Endothelial cell of umbilical vein (primary cell): ENCODE data around the gene NSFL1C. TPM values are rescaled to one million over a fixed set of nuclear protein-coding genes. Genes with fewer than 3 reads are reported as not detected.

Experiments used
- BruUV-seq: library from RNA; stranded (reverse); fragments of 400-500 nt; replicated peaks from 2 replicates; lab custom pipeline; 2021; lab: Mats Ljungman, UMichigan
- CTCF ChIA-PET: fragments of 300-600, 350-600 bp; sonication (Branson Sonifier 250); formaldehyde crosslinking; loops from one replicate; lab custom pipeline; 2021; ENCODE audit warnings: antibody characterized with exemption, inconsistent platforms; lab: Charles Lee
- POLR2A ChIA-PET: fragments of 300-600, 350-600 bp; sonication (Branson Sonifier 250); formaldehyde crosslinking; loops from one replicate; lab custom pipeline; 2021; ENCODE audit warnings: antibody characterized with exemption, inconsistent platforms; lab: Charles Lee
- DNase-seq: peaks from one replicate; pipeline ENCODE4 v3.0.0-alpha.2; 2011; ENCODE audit warnings: low read depth, low spot score
- FAIRE-seq: peaks from 2 replicates; lab custom pipeline; 2011; peaks lifted over from hg19 to GRCh38; lab: Jason Lieb, UNC
- H2AFZ ChIP-seq: 2 replicates; pipeline ENCODE4 v1.6.0; 2012; ENCODE audit warnings: low read depth, low read length, control low read depth, inconsistent platforms
- H3K27ac ChIP-seq: 2 replicates; pipeline ENCODE4 v1.5.1; 2011; ENCODE audit warnings: low read depth, mild to moderate bottlenecking, control low read depth, low read length, moderate library complexity; ENCODE audit not compliant: insufficient read depth
- H3K27me3 ChIP-seq, 2 experiments: 2 replicates each; pipeline versions ENCODE4 v1.6.0 to v1.6.1; 2011; ENCODE audit warnings: low read length in 2 of 2, mixed read lengths in 1 of 2; ENCODE audit not compliant: control insufficient read depth in 2 of 2, insufficient read depth in 2 of 2
- H3K36me3 ChIP-seq, 2 experiments: 2 replicates in 1 of 2; 3 replicates in 1 of 2; pipeline ENCODE4 v1.5.1; 2011; ENCODE audit warnings: low read length in 2 of 2, mild to moderate bottlenecking in 1 of 2, moderate library complexity in 1 of 2; ENCODE audit not compliant: control insufficient read depth in 2 of 2, insufficient read depth in 2 of 2; ENCODE audit errors: extremely low read depth in 1 of 2
- H3K4me1 ChIP-seq: 3 replicates; pipeline ENCODE4 v1.5.1; 2011; ENCODE audit warnings: mild to moderate bottlenecking, low read length; ENCODE audit not compliant: control insufficient read depth, insufficient read depth; ENCODE audit errors: extremely low read depth
- H3K4me2 ChIP-seq: 2 replicates; pipeline ENCODE4 v1.6.1; 2011; ENCODE audit warnings: low read length, control low read depth, mixed read lengths; ENCODE audit not compliant: insufficient read depth
- H3K4me3 ChIP-seq, 3 experiments: fragments of 200-600 bp in 1 of 3; sonication (generic), shearing (Covaris generic) in 1 of 3; replicated peaks in 1 of 3; 2 replicates each; pipeline ENCODE4 v1.5.1; 2011 to 2016; ENCODE audit warnings: control low read depth in 3 of 3, low read length in 3 of 3, mild to moderate bottlenecking in 2 of 3, inconsistent platforms in 1 of 3, low read depth in 1 of 3, moderate library complexity in 1 of 3; ENCODE audit not compliant: insufficient read depth in 1 of 3
- H3K79me2 ChIP-seq: 2 replicates; pipeline ENCODE4 v1.6.0; 2012; ENCODE audit warnings: low read length, inconsistent platforms; ENCODE audit not compliant: control insufficient read depth, insufficient read depth
- H3K9ac ChIP-seq: replicated peaks from 2 replicates; pipeline ENCODE3; 2011; ENCODE audit warnings: low read length, control low read depth; ENCODE audit not compliant: insufficient read depth; ENCODE audit errors: extremely low read depth
- H3K9me1 ChIP-seq: replicated peaks from 3 replicates; pipeline ENCODE4 v1.6.0; 2011; ENCODE audit warnings: mild to moderate bottlenecking, low read length; ENCODE audit not compliant: control insufficient read depth, insufficient read depth; ENCODE audit errors: extremely low read depth
- H3K9me3 ChIP-seq: replicated peaks from 2 replicates; pipeline ENCODE4 v1.5.1; 2012; ENCODE audit warnings: low read length, inconsistent platforms; ENCODE audit not compliant: control insufficient read depth, insufficient read depth
- H4K20me1 ChIP-seq: replicated peaks from 2 replicates; pipeline ENCODE3; 2011; ENCODE audit warnings: mild to moderate bottlenecking, low read length; ENCODE audit not compliant: control insufficient read depth, insufficient read depth; ENCODE audit errors: extremely low read depth
- EZH2 ChIP-seq: IDR thresholded peaks from 2 replicates; pipeline ENCODE4 v1.6.1; 2012; ENCODE audit warnings: borderline replicate concordance, low read depth, mild to moderate bottlenecking, moderate library complexity, low read length, inconsistent platforms; ENCODE audit not compliant: severe bottlenecking
- FOS ChIP-seq: IDR thresholded peaks from 2 replicates; pipeline ENCODE4 v1.6.1; 2011; ENCODE audit warnings: mild to moderate bottlenecking, low read length, moderate library complexity, borderline replicate concordance; ENCODE audit not compliant: insufficient read depth
- GATA2 ChIP-seq: IDR thresholded peaks from 2 replicates; pipeline ENCODE4 v1.7.0; 2011; ENCODE audit warnings: low read depth, mild to moderate bottlenecking, moderate library complexity, mixed read lengths, low read length; ENCODE audit not compliant: insufficient read length, insufficient read depth
- JUN ChIP-seq: IDR thresholded peaks from 2 replicates; pipeline ENCODE4 v1.6.1; 2011; ENCODE audit warnings: borderline replicate concordance, low read depth; ENCODE audit not compliant: insufficient read length, insufficient read depth
- MYC ChIP-seq: IDR thresholded peaks from one replicate; pipeline ENCODE4 v1.6.1; 2011; ENCODE audit warnings: mild to moderate bottlenecking, low read depth, low read length
- POLR2A ChIP-seq: IDR thresholded peaks from 2 replicates; pipeline ENCODE4 v1.6.1; 2012; ENCODE audit warnings: low read depth, mild to moderate bottlenecking, control low read depth, low read length
- POLR2AphosphoS5 ChIP-seq: IDR thresholded peaks from 2 replicates; pipeline ENCODE4 v1.6.1; 2012; ENCODE audit warnings: low read depth, mild to moderate bottlenecking, control low read depth, low read length, moderate library complexity; ENCODE audit not compliant: insufficient read depth
- dilution Hi-C: fragments of 300-500 bp; cut with MboI; formaldehyde crosslinking; loops from one replicate; pipeline ENCODE4 v1.15.0; 2019; ENCODE audit warnings: low sequenced_read_pairs; ENCODE audit not compliant: extremely low pct_ligation_motif_present
- intact Hi-C: fragments of 100-400 bp; cut with micrococcal nuclease; formaldehyde crosslinking; loops from one replicate; pipeline ENCODE4 v1.10.0; 2022
- polyA plus RNA-seq, 4 experiments: library from polyadenylated mRNA; depleted of rRNA in 3 of 4; stranded (reverse) in 3 of 4; unstranded in 1 of 4; fragments of >200 nt; gene quantifications; 2 replicates each; pipeline versions ENCODE4 v1.2.1 to v1.2.3, GENCODE V29; 2011 to 2012; ENCODE audit warnings: missing spikeins in 1 of 4
- total RNA-seq: library from RNA; stranded (reverse); gene quantifications from 2 replicates; pipeline ENCODE4 v1.2.3, GENCODE V29; 2021
- TF ChIP-seq, protein P1 (sequence below): IDR thresholded peaks from 2 replicates; pipeline ENCODE4 v1.6.1; 2011; ENCODE audit not compliant: insufficient read depth, insufficient read length
- TF ChIP-seq, protein P2 (sequence below), 2 donors: IDR thresholded peaks; 1 replicate in 1 of 2; 2 replicates in 1 of 2; pipeline ENCODE4 v1.5.1; 2011; ENCODE audit warnings: low read length in 2 of 2, mild to moderate bottlenecking in 2 of 2, moderate library complexity in 2 of 2, control low read depth in 1 of 2, inconsistent platforms in 1 of 2, low read depth in 1 of 2; ENCODE audit not compliant: insufficient read depth in 1 of 2; ENCODE audit errors: extremely low read depth in 1 of 2

Gene NSFL1C
- total and polyA plus RNA-seq, 2 donors (not counting 3 experiments of a cell fraction or from before 2014, with no cell fraction given): 27.3 to 95.7 TPM

DNA sequence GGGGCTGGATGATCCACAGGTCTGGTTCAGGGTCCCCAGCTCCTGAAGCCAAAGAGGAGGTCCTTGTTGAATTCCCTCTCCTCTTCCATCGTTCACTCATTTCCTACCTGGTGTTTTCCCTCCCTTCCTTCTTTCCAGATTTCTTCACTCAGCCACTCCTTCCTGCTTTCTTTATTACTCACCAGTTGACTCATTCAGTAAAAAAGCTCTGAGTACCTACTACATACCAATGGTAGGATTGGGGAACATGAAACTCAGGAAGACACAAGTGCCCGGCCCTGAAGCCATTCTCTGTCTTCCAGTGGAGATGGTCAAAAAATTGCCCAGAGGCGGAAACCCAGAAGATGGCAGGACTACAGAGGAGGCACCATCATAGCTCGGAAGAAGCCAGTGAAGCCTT, 11.9 kb upstream of the NSFL1C start:
- no peak overlapping the region for H3K4me3 ChIP-seq
- no peaks in the 10 kb centered on the region for H3K9me1 ChIP-seq
- no peaks in the 10 kb centered on the region for H3K79me2 ChIP-seq
- no peaks in the 10 kb centered on the region for H3K9me3 ChIP-seq
- FAIRE-seq (peak; percentile 81), DNase-seq (peak; percentile 42)
- ChIA-PET CTCF (interaction anchor here (0.9 to 14.3 kb wide), 3 partner anchors 11 to 25 kb away, joined by 3 to 229 read pairs (median 6); partner anchors contain the start of genes NSFL1C and SIRPB2), POLR2A (no interaction called here)
- BruUV-seq: no TSS peak
- TF ChIP-seq GATA2 (no peak), FOS (peak; percentile 89), JUN (peak; percentile 45)
- H3K27ac ChIP-seq: no peak overlapping the region
- dilution Hi-C loops: no loop called here
- H3K4me2 ChIP-seq: no peak overlapping the region
- intact Hi-C loops: no loop called here
- peaks cover 0 to 10% of the 10 kb centered on the region in 2 experiments for H3K36me3 ChIP-seq
- H3K9ac ChIP-seq: no peak overlapping the region
- peaks cover 10% of the 10 kb centered on the region for H3K4me1 ChIP-seq
- no peak overlapping the region for H2AFZ ChIP-seq
- H4K20me1 ChIP-seq: no peaks in the 10 kb centered on the region
- H3K27me3 ChIP-seq: no peaks in the 10 kb centered on the region

DNA sequence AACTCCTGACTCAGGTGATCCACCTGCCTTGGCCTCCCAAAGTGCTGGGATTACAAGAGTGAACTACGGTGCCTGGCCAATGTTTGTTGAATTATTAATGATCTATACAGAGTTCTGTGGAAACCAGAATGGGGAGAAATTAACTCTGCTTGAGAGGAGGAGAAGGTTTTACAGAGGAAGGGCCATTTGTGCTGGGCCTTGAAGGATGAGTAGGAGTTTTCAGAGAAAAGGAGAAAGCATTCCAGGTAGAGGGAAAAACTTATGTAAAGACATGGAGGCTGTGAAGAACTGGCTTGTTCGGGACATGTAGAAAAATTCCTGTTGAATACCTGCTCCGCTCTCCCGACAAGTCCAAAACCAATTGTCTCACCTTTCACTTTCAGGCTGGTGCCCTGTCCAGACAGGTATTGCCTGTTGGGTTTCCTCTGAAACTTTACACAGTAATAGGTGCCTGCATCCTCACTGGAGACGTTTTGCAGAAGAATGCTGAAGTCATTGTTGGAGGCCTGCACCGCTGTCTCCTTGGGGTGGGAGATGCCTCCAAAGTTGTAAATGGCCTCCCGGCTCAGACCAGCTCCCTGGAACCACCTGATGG, 11.3 kb upstream of the NSFL1C start:
- FAIRE-seq (no peak), DNase-seq (no peak)
- Histone ChIP-seq H2AFZ (no peak overlapping the region), H3K9me1 (no peaks in the 10 kb centered on the region), H3K4me3 (no peak overlapping the region), H3K4me1 (peaks cover 10% of the 10 kb centered on the region), H3K27ac (no peak overlapping the region), H3K9me3 (no peaks in the 10 kb centered on the region), H3K27me3 (no peaks in the 10 kb centered on the region), H3K9ac (no peak overlapping the region), H3K4me2 (no peak overlapping the region), H3K79me2 (no peaks in the 10 kb centered on the region), H3K36me3 (peaks cover 0 to 10% of the 10 kb centered on the region in 2 experiments), H4K20me1 (no peaks in the 10 kb centered on the region)
- no TSS peak for BruUV-seq
- dilution Hi-C loops (no loop called here), intact Hi-C loops (no loop called here)
- TF ChIP-seq JUN: no peak
- TF ChIP-seq GATA2: no peak
- no peak for TF ChIP-seq MYC
- TF ChIP-seq FOS: no peak
- TF ChIP-seq EZH2: no peak
- no peak for TF ChIP-seq POLR2A
- TF ChIP-seq, protein P1, sequence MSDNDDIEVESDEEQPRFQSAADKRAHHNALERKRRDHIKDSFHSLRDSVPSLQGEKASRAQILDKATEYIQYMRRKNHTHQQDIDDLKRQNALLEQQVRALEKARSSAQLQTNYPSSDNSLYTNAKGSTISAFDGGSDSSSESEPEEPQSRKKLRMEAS: no peak
- TF ChIP-seq, protein P2, sequence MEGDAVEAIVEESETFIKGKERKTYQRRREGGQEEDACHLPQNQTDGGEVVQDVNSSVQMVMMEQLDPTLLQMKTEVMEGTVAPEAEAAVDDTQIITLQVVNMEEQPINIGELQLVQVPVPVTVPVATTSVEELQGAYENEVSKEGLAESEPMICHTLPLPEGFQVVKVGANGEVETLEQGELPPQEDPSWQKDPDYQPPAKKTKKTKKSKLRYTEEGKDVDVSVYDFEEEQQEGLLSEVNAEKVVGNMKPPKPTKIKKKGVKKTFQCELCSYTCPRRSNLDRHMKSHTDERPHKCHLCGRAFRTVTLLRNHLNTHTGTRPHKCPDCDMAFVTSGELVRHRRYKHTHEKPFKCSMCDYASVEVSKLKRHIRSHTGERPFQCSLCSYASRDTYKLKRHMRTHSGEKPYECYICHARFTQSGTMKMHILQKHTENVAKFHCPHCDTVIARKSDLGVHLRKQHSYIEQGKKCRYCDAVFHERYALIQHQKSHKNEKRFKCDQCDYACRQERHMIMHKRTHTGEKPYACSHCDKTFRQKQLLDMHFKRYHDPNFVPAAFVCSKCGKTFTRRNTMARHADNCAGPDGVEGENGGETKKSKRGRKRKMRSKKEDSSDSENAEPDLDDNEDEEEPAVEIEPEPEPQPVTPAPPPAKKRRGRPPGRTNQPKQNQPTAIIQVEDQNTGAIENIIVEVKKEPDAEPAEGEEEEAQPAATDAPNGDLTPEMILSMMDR (IDR thresholded peaks at IDR 0.05; ENCODE audit: extremely low read depth in 1 of 2, insufficient read depth in 1 of 2, low read depth in 1 of 2, low read length in 2 of 2): no peak
- TF ChIP-seq POLR2AphosphoS5: no peak
- POLR2A ChIA-PET: no interaction called here
- CTCF ChIA-PET: interaction anchor here (0.9 to 14.3 kb wide), 3 partner anchors 11 to 26 kb away, joined by 3 to 229 read pairs (median 6); partner anchors contain the start of genes NSFL1C and SIRPB2
